IMR-90 (cell line): ENCODE results near the gene PPFIBP2.

Source experiments
- BHLHE40 ChIP-seq: fragments of 150-350 bp; IDR thresholded peaks from 2 replicates; pipeline ENCODE4 v1.6.1; 2016; ENCODE audit warnings: mild to moderate bottlenecking, low read depth, low read length
- CEBPB ChIP-seq: IDR thresholded peaks from 2 replicates; pipeline ENCODE4 v1.6.1; 2012; ENCODE audit warnings: low read depth, low read length, improper control_type of control experiment
- ELK1 ChIP-seq: fragments of 150-350 bp; IDR thresholded peaks from 2 replicates; pipeline ENCODE4 v1.6.1; 2016; ENCODE audit warnings: low read depth, mild to moderate bottlenecking, low read length, moderate library complexity, borderline replicate concordance
- FOS ChIP-seq: fragments of 150-350 bp; IDR thresholded peaks from 2 replicates; pipeline ENCODE4 v1.6.1; 2016; ENCODE audit warnings: low read depth, low read length
- MAZ ChIP-seq: IDR thresholded peaks from 2 replicates; pipeline ENCODE4 v1.6.1; 2012; ENCODE audit warnings: low read depth, mild to moderate bottlenecking, low read length, improper control_type of control experiment, moderate library complexity, borderline replicate concordance
- NFE2L2 ChIP-seq: fragments of 150-350 bp; IDR thresholded peaks from 2 replicates; pipeline ENCODE4 v1.6.1; 2016; ENCODE audit warnings: low read depth, mild to moderate bottlenecking, low read length
- POLR2A ChIP-seq: IDR thresholded peaks from 2 replicates; pipeline ENCODE4 v1.6.1; 2012; ENCODE audit warnings: mild to moderate bottlenecking, low read depth, low read length
- RAD21 ChIP-seq: IDR thresholded peaks from 2 replicates; pipeline ENCODE4 v1.6.1; 2012; ENCODE audit warnings: low read length, improper control_type of control experiment
- SMC3 ChIP-seq: fragments of 150-350 bp; IDR thresholded peaks from 2 replicates; pipeline ENCODE4 v1.6.1; 2016; ENCODE audit warnings: low read depth, mild to moderate bottlenecking, antibody characterized with exemption, low read length, moderate library complexity
- TF ChIP-seq, protein P1 (sequence below): conservative IDR thresholded peaks from 2 replicates; pipeline ENCODE4 v1.5.1; 2012; ENCODE audit warnings: mild to moderate bottlenecking, low read depth, low read length, improper control_type of control experiment

DNA sequence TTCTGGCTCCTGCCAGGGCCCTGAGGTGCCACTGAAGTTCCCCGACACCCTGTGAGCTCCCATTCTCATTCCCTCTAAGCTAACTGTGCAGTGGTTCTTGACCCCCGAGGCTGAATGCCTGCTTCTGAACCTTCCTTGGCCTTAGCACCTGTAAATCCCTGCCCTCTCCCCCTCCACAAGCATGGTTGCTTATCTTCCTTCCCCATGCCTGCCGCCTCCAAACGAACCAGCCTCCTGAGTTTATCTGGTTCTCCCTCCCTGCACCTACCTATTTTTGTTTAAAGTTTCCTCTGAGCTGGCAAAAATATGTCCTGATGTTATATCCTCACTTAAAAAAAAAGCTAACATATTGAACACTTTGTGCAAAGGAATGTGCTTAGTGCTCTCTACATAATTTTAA is 33.9 kb downstream of the PPFIBP2 start:
- no peak for TF ChIP-seq POLR2A
- TF ChIP-seq, protein P1, sequence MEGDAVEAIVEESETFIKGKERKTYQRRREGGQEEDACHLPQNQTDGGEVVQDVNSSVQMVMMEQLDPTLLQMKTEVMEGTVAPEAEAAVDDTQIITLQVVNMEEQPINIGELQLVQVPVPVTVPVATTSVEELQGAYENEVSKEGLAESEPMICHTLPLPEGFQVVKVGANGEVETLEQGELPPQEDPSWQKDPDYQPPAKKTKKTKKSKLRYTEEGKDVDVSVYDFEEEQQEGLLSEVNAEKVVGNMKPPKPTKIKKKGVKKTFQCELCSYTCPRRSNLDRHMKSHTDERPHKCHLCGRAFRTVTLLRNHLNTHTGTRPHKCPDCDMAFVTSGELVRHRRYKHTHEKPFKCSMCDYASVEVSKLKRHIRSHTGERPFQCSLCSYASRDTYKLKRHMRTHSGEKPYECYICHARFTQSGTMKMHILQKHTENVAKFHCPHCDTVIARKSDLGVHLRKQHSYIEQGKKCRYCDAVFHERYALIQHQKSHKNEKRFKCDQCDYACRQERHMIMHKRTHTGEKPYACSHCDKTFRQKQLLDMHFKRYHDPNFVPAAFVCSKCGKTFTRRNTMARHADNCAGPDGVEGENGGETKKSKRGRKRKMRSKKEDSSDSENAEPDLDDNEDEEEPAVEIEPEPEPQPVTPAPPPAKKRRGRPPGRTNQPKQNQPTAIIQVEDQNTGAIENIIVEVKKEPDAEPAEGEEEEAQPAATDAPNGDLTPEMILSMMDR = no peak
- no peak for TF ChIP-seq CEBPB
- no peak for TF ChIP-seq FOS
- no peak for TF ChIP-seq RAD21
- no peak for TF ChIP-seq ELK1
- TF ChIP-seq BHLHE40 = no peak
- TF ChIP-seq MAZ = no peak
- TF ChIP-seq SMC3 = no peak
- TF ChIP-seq NFE2L2 = no peak
